Measurements from ENCODE around the gene ZNF595.
"Not testable (repeated sequence)": the region's sequence is repeated elsewhere in the genome, so short reads cannot be mapped to it uniquely, and the experiment has no call there.

The ZNF595 gene

GRCh38 chr4:71830-72229 is 18.7 kb downstream of the ZNF595 start:
- H3K27ac ChIP-seq = no peak overlapping the region
- TF ChIP-seq CTCF (conservative IDR thresholded peaks at IDR 0.05) = no peak

- no peak overlapping the region for H3K27ac ChIP-seq
- TF ChIP-seq CTCF (conservative IDR thresholded peaks at IDR 0.05) = no peak
These were observed 32.8 kb downstream of the ZNF595 start for GRCh38 chr4:85951-86350.

DNA sequence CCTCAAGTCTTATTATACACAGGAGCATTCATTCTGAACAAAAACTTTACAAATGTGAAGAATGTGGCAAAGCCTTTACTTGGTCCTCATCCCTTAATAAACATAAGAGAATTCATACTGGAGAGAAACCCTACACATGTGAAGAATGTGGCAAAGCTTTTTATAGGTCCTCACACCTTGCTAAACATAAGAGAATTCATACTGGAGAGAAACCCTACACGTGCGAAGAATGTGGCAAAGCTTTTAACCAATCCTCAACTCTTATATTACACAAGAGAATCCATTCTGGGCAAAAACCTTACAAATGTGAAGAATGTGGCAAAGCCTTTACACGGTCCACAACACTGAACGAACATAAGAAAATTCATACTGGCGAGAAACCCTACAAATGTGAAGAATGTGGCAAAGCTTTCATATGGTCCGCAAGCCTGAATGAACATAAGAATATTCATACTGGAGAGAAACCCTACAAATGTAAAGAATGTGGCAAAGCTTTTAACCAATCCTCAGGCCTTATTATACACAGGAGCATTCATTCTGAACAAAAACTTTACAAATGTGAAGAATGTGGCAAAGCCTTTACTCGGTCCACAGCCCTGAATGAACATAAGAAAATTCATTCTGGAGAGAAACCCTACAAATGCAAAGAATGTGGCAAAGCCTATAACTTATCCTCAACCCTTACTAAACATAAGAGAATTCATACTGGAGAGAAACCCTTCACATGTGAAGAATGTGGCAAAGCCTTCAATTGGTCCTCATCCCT is 33.6 kb downstream of the ZNF595 start:
- H3K27ac ChIP-seq = not testable (repeated sequence)

GRCh38 chr4:98386-98785 is 45.3 kb downstream of the ZNF595 start:
- no peak for TF ChIP-seq CTCF (conservative IDR thresholded peaks at IDR 0.05)
- no peak overlapping the region for H3K27ac ChIP-seq

DNA sequence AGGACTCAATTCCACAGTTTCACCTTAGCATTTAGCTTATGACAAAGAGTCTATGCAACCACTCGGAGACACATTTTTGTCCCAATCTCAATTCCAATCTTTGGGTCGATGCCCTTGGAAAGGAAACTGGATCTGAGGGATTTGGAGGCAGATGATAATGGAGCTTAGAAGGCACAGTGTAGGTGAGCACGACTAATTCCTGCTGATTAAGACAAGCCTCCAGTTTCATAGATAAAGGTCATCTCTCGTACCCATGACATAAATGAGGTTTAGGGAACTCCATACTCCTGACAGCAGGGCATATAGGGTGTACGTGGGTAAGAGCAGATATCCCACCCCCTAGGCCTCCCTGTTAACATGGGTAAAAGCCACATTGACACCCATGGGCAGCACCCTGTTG is 46.7 kb downstream of the ZNF595 start:
- TF ChIP-seq CTCF (conservative IDR thresholded peaks at IDR 0.05) = no peak
- no peak overlapping the region for H3K27ac ChIP-seq

DNA sequence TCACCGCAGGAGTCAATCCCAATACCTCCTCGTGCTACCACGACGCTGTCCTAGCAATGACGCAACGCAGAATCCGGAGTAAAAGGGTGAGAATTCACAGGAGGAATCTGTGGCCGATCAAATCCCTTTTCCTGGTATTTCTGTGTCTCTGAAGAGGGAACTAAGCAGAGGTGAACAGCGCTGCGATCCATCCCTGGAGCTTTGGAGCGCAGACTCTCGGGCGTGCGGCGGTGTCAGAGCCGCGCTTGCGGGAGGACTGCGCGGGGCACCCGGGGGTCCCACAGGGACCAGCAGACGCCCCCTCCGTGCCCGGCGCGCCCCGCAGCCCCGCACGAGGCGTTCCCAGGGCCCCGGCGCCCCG is 53.9 kb downstream of the ZNF595 start:
- H3K27ac ChIP-seq = no peak overlapping the region
- no peak for TF ChIP-seq CTCF (conservative IDR thresholded peaks at IDR 0.05)

DNA sequence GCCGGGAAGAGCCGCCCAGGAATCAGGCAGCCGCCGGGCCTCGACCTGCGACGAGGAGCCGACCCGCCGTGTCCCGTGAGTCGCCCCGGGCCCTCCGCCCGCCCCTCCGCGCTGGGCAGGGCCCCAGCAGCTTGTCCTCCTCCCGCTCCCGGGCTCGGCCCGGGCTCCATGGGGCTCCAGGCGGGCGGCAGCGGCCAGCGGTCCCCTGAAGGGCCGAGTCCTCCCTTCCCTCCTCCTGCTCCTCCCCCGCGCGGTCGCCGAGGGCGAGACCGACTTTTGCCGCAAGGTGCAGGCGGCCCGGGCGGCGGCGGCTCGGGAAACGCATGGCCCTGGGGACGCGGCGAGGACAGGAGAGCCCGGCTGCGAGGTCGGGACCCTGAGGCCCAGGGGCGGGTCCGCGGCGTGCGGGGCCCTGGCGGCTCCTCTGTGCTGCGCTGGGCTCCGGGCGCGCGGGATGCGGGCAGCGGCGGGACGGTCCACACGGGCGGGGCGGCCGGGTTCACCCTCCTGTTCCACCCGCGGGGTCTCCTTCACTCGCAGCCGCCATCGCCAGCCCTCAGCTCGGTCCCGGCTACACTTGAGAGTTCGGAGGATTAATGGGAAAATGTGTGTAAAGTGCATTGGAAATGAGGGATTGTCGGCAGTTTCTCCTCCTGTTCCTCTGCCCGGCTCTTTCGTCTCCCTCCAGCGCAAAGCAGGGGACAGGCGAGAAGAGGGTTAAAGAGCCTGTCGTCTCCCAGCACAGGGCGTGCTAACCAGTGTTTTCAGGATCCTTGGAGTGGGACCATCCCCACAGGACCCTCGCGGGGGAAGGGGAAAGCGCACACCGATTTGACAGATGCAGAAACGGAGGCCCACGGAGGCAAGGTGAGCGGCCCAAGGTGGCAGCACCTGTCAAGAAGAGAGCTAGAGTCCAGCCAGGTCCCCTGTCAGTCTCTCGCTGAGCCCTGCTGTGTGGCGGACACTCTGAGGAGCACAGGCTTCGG is 54.6 kb downstream of the ZNF595 start:
- H3K27ac ChIP-seq = no peak overlapping the region
- no peak for TF ChIP-seq CTCF (conservative IDR thresholded peaks at IDR 0.05)

Data from VCaP (cell line).